ENCODE measurements around the gene PER1. TPM values are rescaled to one million over a fixed set of nuclear protein-coding genes. Genes with fewer than 3 reads are reported as not detected.
A peak's percentile ranks its signal among the peaks of the same experiment; 100 is the strongest.
"Not testable (repeated sequence)": the region's sequence is repeated elsewhere in the genome, so short reads cannot be mapped to it uniquely, and the experiment has no call there.

PER1 gene
- 3.2 and 5.2 TPM in 2 replicates for total RNA-seq (2014; rRNA removed; shearing (Covaris generic))
- 3.2 and 4.2 TPM in 2 replicates for polyA plus RNA-seq (2015; cell fraction: cytosol; rRNA removed)
- 11.2 and 19.3 TPM in 2 replicates for polyA plus RNA-seq (2015; cell fraction: nucleus; rRNA removed)

DNA sequence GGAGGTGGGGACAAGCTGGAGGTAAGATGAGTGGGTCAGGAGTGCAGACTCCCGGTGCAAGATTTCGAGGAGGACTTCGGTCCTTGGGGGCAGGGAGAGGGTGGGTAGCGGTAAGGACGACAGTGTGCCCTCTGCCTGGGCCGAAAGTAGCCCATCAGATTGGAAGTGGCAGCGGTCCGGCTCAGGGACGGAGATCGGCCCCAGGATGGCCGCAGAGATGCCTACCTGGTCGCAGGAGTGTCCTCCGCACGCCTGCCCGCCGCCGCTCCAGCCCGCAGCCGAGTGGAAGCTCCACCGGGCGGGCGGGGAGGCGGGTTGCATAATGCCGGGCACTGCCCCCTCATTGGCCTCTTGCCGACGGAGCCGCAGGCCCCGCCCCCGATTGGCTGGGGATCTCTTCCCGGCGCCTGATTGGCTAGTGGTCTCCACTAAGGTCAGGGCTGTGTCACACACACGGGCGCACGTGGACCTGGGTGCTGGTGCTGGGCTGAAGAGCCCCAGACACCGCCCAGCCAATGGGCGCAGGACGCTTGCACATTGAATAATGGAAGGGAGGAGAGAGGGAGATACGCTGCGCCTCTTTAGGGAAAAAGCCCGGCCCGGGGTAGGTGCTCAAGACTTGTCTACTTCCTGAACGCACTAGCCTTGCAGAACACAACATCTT, at the start of gene PER1:
Gene PER1, minus strand, starts transcription at position 293 of the 664 bp plus-strand sequence. CDS start 1,698 bp downstream, outside the sequence.
- DNase-seq (ENCODE audit: low read depth), result peak; percentile 75

DNA sequence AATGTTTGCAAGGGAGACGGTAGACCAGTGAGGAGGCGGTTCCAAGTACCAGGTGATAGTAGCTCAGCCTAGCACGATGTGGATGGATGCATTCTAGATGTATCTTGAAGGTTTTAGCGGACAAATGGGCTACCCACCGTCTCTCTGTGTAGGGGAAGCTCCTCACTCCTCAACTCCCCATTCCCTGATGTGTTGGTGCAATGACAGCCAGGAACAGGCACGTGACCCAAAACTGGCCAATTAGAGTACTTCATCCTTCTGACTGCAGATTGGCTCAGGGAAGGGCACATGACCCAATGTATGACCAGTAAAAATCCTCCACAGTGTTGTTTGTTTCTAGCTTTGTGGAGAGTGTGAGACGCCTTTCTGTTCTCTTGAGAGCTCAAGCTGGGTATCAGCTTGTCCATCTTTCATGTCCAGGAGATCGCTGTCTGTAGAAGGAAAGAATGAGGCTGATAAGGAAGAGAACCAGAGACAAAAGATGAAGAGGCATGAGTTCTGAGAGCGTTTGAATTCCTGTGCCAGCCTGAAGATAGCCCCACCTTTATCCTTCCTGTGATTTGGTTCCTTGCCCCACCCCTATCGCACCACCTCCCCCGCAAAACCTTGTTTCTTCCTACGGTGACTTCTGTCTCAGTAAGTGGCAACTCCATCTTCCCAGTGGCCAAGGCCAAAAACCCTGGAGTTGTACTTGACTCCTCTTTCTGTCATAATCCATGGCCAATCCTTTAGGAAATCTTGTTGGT, 40.0 kb upstream of the PER1 start:
- peak; percentile 79 for DNase-seq (ENCODE audit: low read depth)

DNA sequence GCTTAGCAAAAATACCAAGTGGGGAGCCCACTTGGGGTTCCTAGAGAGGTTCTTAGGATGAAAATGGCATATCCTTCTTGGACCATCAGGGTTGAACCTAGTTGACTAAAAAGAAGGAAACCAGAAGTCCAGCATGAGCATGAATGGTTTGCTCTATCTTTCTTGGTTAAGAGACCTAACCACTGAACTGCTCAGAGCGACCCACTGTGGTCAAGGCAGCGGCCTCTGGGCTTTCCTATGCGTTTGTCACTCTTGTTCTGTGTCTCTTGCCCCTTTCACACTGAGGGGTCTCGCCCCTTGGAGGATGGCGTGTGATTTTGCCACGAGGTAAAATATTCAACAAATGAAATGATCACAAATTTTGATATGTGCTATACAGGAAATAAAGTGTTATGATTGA, 38.3 kb upstream of the PER1 start:
- no peak for DNase-seq (ENCODE audit: low read depth)

DNA sequence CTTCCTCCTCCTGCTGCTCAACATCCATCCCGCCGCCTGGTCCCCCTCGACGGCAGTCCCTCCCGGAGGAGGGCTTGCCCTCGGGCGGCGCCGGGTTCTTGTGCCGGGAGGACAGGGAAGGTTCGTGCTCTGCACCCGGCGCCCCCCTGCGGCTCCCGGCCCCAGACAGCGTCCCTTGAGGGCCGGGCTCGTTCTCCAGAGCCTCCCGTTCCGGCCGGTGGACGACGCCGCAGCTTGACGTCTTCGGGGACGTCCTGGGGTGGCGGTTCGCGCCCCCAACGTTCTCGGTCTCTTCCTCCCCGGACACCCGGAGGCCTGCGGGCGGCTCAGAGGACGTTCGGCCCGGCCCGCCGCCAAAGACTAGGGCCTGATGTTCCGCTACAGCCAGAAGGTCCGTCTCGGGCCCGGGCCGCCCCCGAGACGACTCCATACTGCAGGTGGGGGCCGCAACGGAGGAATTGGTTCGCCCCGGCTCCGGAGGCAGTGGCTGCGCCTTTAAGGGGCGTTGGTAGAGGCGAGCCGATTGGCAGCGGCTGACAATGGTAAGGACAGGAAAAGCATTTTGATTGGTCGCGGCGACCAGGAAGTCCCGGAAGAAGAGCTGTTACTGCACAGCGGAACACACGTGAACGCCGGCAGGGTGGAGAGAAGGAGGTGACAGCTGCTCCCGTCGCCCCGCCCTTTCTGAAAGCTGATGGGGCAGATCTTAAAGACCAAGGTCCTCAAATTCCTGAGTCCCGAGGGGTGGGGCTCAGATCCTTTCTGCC, 37.7 kb upstream of the PER1 start, which contains the start of gene BORCS6:
Gene BORCS6, minus strand, starts transcription at position 470 of the 767 bp plus-strand sequence. Its CDS starts 40 bp downstream, at position 430.
- DNase-seq (ENCODE audit: low read depth), result peak; percentile 99

DNA sequence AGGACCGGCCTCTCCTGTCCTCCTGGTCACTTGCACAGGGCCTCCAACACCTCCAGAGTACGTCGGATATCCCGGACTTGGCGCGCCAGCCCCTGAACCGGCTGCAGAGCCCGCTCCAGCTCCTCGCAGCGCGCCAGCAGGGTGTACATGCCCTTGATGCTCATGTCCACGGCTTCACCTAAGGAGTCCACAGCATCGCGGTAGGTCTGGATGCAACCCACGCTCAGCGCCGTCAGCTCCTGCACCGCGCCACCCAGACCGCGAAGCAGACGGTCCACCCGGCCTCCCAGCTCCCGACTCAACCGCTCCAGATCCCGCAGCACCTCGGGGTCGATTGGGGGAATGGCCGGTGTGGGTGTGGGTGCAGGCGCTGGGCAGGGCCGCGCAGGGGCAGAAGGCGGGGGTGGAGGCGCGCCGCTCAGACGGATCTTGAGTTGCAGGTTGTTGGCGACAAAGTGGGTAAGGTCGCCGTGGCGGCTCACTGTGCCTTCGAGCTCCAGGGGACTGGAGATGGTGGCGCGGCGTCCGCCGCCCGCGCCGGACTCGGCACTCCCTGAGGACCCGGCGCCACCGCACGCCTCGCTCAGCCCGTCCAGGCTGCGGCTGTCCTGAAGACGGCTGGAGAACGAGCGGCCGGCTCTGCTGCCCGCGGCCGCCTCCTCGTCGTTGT, 37.0 kb upstream of the PER1 start:
- DNase-seq (ENCODE audit: low read depth), result no peak

GRCh38 chr17:8188263-8188839, 36.1 kb upstream of the PER1 start:
- no peak for DNase-seq (ENCODE audit: low read depth)

DNA sequence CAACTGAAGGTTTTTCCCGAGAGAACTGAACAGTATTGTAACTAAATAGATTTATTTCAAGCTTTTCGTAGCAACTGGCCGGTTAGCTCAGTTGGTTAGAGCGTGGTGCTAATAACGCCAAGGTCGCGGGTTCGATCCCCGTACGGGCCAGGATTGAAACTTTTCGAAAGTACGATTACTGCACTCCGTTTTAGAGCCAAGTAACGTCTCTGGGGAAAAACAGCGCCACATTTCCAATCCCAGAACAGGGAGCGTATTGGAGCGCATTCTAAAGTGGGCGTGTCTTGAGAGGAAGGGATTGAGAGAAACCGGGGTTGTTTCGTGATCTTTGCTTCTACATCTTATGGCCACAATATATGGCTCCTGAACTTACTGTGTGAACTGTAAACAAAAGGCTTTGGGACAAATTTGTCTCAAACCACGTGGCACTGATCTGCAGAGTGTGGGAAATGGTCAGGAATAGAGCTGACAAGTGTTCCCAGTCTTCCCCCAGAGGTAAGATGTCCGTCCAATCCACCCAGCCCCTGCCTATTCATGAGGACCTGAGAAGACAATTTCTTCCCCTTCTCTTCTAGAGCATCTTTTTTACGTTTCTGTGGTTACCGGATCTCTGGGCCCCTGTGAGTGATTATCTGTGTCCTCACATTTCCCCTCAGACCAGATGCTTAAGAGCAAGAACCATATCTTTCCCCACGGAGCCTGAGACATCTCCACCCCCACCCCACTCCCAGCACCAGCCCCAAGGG, 35.5 kb upstream of the PER1 start:
- peak; percentile 100 for DNase-seq (ENCODE audit: low read depth)

DNA sequence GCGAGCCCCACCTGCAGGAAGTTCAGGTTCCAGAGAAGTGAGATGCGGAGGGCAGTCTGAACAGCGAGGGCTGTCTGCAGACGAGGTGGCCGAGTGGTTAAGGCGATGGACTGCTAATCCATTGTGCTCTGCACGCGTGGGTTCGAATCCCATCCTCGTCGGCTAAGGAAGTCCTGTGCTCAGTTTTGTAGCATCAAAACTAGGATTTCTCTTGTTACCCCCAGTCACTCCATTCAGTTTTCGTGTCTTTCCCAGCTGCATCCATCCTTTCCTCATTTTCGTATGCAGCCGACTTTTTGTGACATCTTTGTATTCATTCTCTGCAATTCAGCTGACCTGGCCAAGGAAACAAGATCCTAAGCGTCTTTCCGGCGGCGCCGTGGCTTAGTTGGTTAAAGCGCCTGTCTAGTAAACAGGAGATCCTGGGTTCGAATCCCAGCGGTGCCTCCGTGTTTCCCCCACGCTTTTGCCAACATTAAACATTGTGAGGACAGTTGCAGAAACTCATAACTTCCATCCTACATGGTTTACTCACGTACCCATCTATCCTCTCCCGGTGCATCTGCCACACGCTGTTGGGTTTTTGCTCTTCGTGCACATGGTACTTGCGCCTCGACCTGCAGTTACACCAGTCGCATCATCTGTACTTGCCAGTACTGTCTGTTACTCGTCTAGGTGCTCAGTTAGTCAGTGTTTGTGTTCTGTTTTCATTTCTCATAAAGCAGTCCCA, 34.7 kb upstream of the PER1 start:
- DNase-seq (ENCODE audit: low read depth), result peak; percentile 97

DNA sequence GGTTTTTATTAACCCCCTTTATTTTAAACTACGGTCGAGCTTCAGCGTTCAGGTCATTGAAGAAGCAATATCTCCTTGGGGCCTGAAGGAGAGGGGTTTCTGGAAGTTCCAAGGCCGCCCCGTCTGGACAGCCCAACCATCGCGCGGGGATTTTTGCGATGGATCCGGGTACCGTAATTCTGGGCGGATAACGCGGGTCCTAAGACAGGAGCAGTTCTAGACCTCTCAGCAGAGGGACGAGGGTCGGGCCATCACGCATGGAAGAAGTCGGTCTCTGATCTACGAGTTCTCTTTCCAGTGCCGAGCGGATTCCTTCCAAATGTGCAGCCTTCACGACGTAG, 34.2 kb upstream of the PER1 start:
- no peak for DNase-seq (ENCODE audit: low read depth)

- DNase-seq (ENCODE audit: low read depth), result peak; percentile 83
Observed at GRCh38 chr17:8185582-8186445, 33.6 kb upstream of the PER1 start.

DNA sequence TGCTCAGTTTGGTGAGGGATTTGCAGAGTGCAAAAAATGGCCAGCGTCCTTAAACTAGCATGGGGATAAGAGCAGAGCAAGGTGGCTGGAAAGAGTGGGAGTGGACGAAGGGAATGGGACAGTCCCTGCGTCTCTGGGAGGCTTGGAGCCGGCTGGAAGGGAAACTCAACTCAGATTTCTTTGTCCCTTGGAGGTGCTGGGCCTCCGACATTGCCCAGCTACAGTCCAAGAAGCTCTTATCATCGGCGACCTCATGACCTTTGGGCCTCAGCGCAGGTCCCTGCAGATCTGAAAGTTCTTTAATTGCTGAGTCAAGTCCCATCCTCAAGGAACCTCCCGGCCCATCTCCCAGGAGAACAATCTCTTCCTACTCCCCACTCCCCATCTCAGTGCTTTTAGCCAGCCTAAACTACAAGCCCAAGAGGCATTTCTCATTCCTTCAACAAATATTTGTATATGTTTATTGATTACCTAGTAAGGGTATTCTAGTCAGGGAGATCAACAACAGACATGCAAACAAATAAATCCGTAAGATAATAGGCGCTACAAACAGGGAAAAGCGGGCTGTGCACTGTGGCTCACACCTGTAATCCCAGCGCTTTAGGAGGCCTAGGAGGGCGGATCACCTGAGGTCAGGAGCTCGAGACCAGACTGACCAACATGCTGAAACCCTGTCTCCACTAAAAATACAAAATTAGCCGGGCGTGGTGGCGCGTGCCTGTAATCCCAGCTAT, 25.0 kb upstream of the PER1 start:
- DNase-seq (ENCODE audit: low read depth), result no peak

DNA sequence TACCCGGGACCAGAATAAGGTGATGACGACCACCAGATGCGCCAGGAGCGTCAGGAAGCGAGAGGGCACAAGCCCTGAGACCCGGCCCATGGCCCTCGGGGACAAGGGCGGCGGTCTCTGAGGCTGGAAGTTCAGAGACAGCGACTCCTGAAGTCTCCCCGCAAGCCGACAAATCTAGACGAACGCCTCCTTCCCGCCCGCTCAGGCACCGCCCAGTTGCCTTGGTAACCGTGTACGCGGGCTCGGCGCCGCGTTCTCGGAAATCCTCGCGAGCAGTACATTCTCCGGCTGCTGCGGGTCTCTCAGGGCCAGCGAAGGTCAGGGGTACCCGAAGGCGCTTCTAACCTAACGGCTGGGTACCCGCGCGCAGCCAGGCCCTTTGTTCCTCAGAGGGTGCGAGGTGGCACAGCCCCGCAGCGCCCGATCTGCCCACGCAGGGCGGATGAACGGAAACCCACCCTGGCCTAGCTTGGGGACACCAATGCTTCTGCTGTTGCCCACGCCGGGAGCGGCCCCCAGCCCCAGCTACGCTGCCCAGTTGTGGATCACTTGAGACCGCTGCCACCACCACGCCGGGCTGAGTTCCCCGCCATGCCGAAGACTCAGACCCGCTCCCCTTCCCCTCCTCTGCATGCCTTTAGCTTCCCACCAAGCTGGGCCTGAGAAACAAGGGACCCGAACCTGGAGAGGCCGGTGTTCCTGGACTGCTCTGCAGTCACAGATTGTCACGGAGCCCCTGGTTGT, 24.2 kb upstream of the PER1 start, which contains the start of gene TMEM107:
Gene TMEM107, minus strand, starts transcription at position 184 of the 744 bp plus-strand sequence. Its CDS starts 94 bp downstream, at position 90.
- DNase-seq (ENCODE audit: low read depth), result peak; percentile 81

DNA sequence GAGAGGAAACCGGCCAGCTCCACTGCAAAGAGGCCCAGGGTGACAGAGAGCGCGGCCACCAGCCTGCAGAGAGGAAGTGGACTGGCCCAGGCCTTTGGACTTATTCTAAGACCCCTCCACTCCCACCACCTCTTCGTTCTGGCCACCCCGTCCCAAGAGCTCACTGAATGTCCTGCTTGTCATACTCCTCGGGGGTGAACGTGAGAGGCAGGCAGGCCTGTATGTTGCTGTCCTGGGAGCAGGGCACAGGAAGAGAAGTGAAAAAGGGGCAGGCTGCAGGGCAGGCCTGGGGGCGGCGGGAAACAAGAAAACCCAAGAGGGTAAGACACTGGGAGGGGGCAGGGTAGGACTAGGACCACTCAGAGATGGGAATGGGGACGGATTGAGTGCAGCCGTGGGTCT, 23.6 kb upstream of the PER1 start:
- no peak for DNase-seq (ENCODE audit: low read depth)

- no peak for DNase-seq (ENCODE audit: low read depth)
Observed at GRCh38 chr17:8173871-8174322, 21.7 kb upstream of the PER1 start.

GRCh38 chr17:8173056-8173870, 21.1 kb upstream of the PER1 start:
- DNase-seq (ENCODE audit: low read depth), result peak; percentile 99

- DNase-seq (ENCODE audit: low read depth), result not testable (repeated sequence)
Observed at GRCh38 chr17:8170186-8170585, 18.0 kb upstream of the PER1 start.
